GM21528 (cell line): ENCODE measurements around the gene FAM53A.
"Not testable (repeated sequence)": the region's sequence is repeated elsewhere in the genome, so short reads cannot be mapped to it uniquely, and the experiment has no call there.

Experiments
- ATAC-seq: cut with Tn5 transposase; IDR thresholded peaks from one replicate; pipeline ENCODE4 v1.9.1; 2021; ENCODE audit warnings: mild to moderate bottlenecking, moderate library complexity; ENCODE audit not compliant: unreplicated experiment, low FRiP score

Gene FAM53A

GRCh38 chr4:1690698-1691097 is 6.6 kb upstream of the FAM53A start:
- ATAC-seq, result no peak

DNA sequence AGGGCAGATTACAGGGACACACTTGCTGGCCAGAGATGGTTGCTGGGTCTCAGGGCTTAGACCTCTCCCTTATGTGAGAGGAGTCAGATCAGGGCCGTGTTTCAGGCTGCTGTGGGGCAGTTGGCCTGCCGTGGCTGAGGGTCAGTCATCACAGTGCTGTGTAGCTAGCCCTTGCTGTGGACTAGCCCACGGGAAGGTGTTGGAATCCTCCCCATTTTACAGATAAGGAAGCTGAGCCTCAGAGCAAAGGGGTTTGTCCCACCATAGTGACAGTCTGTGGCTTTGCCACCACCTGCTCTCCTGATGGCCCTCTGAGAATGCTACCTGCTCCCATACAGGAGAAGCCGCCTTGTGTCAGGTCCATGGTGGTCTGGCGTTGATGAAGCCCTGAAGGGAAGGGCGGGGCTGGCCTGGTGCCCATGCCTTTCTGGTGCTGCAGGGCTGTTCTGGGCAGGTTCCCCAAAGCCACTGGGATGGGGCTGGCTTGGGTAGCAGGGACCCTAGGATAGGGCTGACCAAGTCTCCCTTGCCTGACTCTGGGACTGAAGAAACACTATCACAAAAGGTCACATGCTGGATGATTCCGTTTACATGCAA is 2.4 kb upstream of the FAM53A start:
- ATAC-seq, result no peak

GRCh38 chr4:1685235-1686150 is 1.4 kb upstream of the FAM53A start:
- no peak for ATAC-seq

GRCh38 chr4:1684506-1685234 is 557 bp upstream of the FAM53A start:
- peak; percentile 9 for ATAC-seq

DNA sequence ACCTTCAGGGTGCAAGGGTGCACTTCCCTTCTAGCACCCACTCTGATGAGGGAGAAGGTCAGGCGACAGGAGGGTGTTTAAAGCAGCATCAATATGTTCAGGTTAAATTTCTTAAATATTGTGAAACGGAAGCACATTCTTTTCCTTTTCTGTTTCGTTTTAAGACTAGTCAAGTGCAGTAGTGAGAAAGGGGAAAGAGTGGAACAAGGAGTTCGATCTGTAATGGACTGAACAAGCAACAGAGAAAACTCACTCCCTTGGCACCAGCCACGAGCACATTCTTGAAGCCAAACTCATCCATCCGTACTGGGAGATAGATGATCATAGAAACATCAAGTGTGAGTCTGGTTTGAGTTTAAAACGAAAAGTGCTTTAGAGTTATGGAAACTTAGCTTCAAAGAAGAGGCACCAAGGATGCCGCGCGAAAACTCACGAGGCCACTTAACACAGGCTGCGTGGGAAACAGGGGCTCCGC is 815 bp downstream of the FAM53A start:
- no peak for ATAC-seq

GRCh38 chr4:1682860-1683259 is 1.3 kb downstream of the FAM53A start:
- no peak for ATAC-seq

DNA sequence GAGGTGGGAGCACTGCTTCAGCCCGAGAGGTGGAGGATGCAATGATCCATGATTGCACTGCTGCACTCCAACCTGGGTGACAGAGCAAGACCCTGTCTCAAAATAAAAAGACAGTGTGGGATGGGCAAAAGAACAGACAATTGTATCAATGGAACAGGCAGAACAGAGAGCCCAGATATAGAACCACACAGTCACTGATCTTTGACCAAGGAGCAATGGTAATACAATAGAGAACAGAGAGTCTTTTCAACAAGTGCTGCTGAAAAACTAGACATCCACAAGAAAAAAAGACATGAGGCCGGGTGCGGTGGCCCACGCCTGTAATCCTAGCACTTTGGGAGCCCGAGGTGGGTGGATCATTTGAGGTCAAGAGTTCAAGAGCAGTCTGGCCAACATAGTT is 5.9 kb downstream of the FAM53A start:
- ATAC-seq, result no peak

- ATAC-seq, result no peak
These were observed 7.2 kb downstream of the FAM53A start for GRCh38 chr4:1676605-1677525.

- ATAC-seq, result no peak
These were observed 8.3 kb downstream of the FAM53A start for GRCh38 chr4:1675802-1676137.

DNA sequence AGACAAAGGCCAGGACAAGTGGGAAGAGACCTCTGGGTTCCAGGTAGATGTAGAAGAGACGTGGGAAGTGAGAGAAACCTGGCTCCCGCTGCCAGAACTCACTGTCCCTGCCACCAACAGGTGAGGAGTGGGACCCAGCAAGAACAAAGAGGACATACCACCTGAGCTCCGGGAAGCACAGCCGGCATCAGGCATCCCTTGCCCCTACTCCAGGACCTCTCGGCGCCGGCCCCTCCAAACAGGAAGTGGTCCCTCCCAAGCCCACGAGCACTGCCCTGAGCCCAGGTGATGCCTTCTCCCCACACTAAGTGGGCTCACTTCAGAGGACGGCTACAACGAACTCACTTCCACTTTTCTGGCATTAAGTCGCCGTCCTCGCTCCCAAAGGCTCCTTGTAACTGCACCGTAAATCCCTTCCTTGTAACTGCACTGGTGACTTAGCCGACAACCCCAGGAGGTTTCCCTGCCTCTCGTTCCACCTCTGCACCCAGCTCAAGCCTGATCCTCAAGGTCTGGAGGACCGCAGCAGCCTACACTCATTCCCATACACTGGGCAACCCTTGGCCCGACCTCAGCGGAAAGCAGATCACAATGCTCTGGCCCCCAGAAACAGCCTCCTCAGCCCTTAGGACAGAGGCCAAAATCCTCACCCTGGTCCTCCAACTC is 8.8 kb downstream of the FAM53A start:
- ATAC-seq, result no peak

DNA sequence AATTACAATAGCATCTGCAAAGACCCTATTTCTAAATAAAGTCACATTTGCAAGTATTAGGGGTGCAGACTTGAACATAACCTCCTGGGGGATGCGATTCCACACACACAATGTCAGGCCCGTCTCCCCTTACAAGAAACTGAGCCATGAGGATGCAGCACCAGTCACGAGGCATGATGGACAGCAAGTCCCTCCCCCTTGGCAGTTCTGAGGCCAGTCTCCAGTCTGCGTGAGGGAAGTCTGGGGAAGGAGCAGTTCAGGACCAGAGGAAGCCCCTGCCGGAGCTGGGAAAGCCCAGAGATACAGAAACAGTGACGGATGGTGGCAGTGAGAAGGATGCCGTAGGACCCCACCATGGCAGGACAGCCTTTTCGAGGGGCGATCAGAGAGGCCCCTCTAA is 9.4 kb downstream of the FAM53A start:
- no peak for ATAC-seq

DNA sequence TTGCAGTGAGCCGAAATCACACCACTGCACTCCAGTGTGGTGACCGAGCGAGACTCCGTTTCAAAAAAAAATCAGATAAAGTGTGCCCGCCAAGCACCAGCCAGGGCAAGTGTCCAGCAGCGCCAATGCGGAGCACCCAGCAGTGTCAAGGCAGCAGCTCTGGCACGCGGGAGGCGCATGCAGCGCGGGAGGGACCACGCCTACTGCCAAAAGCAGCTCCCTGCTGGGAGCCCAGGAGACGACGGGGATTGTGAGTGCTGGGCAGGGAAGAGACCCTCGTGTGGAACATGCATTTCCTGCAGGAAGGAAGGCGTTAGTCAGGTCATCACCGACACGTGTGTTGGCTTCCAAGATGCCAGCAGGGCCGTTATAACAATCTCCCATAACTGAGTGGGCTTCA is 10.4 kb downstream of the FAM53A start:
- no peak for ATAC-seq

DNA sequence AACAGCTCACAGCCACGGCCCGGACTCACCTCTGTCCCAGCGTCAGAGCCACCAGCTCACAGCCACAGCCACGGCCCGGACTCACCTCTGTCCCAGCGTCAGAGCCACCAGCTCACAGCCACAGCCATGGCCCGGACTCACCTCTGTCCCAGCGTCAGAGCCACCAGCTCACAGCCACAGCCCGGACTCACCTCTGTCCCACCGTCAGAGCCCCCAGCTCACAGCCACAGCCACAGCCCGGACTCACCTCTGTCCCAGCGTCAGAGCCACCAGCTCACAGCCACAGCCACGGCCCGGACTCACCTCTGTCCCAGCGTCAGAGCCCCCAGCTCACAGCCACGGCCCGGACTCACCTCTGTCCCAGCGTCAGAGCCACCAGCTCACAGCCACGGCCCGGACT is 13.1 kb downstream of the FAM53A start:
- ATAC-seq, result not testable (repeated sequence)

GRCh38 chr4:1670279-1670678 is 13.8 kb downstream of the FAM53A start:
- ATAC-seq, result no peak

GRCh38 chr4:1669850-1670249 is 14.3 kb downstream of the FAM53A start:
- ATAC-seq, result no peak

- ATAC-seq, result no peak
These were observed 14.8 kb downstream of the FAM53A start for GRCh38 chr4:1669270-1669669.

- no peak for ATAC-seq
These were observed 15.6 kb downstream of the FAM53A start for GRCh38 chr4:1668488-1668840.

- no peak for ATAC-seq
These were observed 16.8 kb downstream of the FAM53A start for GRCh38 chr4:1667273-1667672.

DNA sequence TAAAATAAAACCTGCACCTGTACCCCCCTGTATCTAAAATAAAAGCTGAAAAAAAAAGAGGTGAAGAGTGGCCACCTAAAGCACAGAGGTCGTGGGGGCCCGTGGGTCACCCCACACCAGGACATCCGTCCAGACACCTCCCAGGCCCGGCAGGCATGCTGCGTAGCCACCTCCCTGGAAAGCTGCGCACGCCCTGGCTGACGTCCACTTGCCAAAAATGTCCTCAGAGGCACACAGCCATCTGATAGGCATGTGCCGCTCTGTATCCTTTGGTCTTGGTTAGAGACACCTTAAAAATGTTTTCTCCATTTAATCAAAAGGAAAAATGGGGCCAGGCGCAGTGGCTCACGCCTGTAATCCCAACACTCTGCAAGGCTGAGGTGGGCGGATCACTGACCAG is 17.7 kb downstream of the FAM53A start:
- no peak for ATAC-seq

DNA sequence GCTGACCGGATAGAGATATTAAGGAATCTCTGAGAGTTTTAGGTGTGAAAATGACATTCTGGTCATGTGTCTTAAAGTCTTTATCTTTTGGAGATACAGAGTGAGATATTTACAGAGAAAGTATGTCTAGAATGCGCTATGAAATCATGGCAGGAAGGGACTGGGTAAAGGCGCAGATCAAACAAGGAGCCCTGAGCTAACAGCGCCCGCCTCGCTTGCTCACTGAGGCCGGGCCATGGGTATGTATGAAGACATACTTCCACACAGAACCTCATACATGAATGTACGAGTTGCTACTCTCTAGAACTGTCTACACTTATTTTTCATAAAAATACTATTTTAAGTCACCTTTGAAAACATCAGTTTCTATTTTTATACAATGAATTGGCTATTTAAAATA is 20.0 kb downstream of the FAM53A start:
- no peak for ATAC-seq
